A673 (cell line): ENCODE data around the gene TRPC6. TPM values are rescaled to one million over a fixed set of nuclear protein-coding genes. Genes with fewer than 3 reads are reported as not detected.

ENCODE experiments used
- Bru-seq: library from RNA; stranded (reverse); fragments of 400-500 nt; gene quantifications from one replicate; lab custom pipeline; 2021; lab: Mats Ljungman, UMichigan
- BruChase-seq, 2 experiments: library from RNA; stranded (reverse); fragments of 400-500 nt; gene quantifications; one replicate each; lab custom pipeline; 2021; lab: Mats Ljungman, UMichigan
- BruUV-seq: library from RNA; stranded (reverse); fragments of 400-500 nt; replicated peaks from 2 replicates; lab custom pipeline; 2021; lab: Mats Ljungman, UMichigan
- CTCF ChIA-PET: fragments of 300-600 bp; sonication (Branson Sonifier 250); formaldehyde crosslinking; loops from one replicate; lab custom pipeline; 2022; ENCODE audit warnings: antibody characterized with exemption; lab: Charles Lee
- POLR2A ChIA-PET: fragments of 300-600 bp; sonication (Branson Sonifier 250); formaldehyde crosslinking; loops from one replicate; lab custom pipeline; 2022; ENCODE audit warnings: antibody characterized with exemption; ENCODE audit not compliant: low non-redundant PET; lab: Charles Lee
- DNase-seq: peaks from one replicate; pipeline ENCODE4 v3.0.0-alpha.2; 2015; ENCODE audit warnings: low spot score
- H3K27ac ChIP-seq: fragments of 200-600 bp; sonication (generic); 2 replicates; pipeline ENCODE4 v1.5.1; 2016; ENCODE audit warnings: mixed run types, low read depth, mild to moderate bottlenecking, mixed read lengths, antibody characterized with exemption, low read length; ENCODE audit not compliant: poor library complexity, severe bottlenecking
- H3K27me3 ChIP-seq: fragments of 200-600 bp; sonication (generic); replicated peaks from 2 replicates; pipeline ENCODE4 v1.6.1; 2017; ENCODE audit warnings: mixed run types, low read depth, mild to moderate bottlenecking, mixed read lengths, antibody characterized with exemption, low read length; ENCODE audit not compliant: insufficient read depth, poor library complexity
- H3K36me3 ChIP-seq: fragments of 200-600 bp; sonication (generic); 2 replicates; pipeline ENCODE4 v1.6.1; 2016; ENCODE audit warnings: mixed run types, mild to moderate bottlenecking, mixed read lengths, antibody characterized with exemption, low read length; ENCODE audit not compliant: insufficient read depth, poor library complexity, severe bottlenecking
- H3K4me1 ChIP-seq: fragments of 200-600 bp; sonication (generic); 2 replicates; pipeline ENCODE4 v1.6.1; 2017; ENCODE audit warnings: mixed run types, mild to moderate bottlenecking, mixed read lengths, antibody characterized with exemption, low read length; ENCODE audit not compliant: insufficient read depth, poor library complexity, severe bottlenecking
- H3K4me3 ChIP-seq: fragments of 200-600 bp; sonication (generic); 2 replicates; pipeline ENCODE4 v1.5.1; 2016; ENCODE audit warnings: low read depth, mixed run types, mild to moderate bottlenecking, mixed read lengths, low read length; ENCODE audit not compliant: poor library complexity, severe bottlenecking
- H3K9me3 ChIP-seq: fragments of 200-600 bp; sonication (generic); 2 replicates; pipeline ENCODE4 v1.6.1; 2016; ENCODE audit warnings: mixed run types, low read depth, mild to moderate bottlenecking, mixed read lengths, antibody characterized with exemption, low read length; ENCODE audit not compliant: poor library complexity, severe bottlenecking
- EZH2 ChIP-seq: fragments of 200-600 bp; sonication (generic); IDR thresholded peaks from 2 replicates; pipeline ENCODE4 v1.6.1; 2017; ENCODE audit warnings: borderline replicate concordance, low read depth, mild to moderate bottlenecking, mixed read lengths, antibody characterized with exemption, low read length; ENCODE audit not compliant: poor library complexity, severe bottlenecking
- intact Hi-C: fragments of 100-400 bp; cut with micrococcal nuclease; formaldehyde crosslinking; loops from one replicate; pipeline ENCODE4 v1.10.0; 2022; ENCODE audit not compliant: unreplicated experiment
- long read RNA-seq: library from polyadenylated mRNA; stranded (forward); transcript quantifications from one replicate; pipeline ENCODE4 v2.0.0, GENCODE V29; 2022
- total RNA-seq: library from RNA; stranded (reverse); gene quantifications from 2 replicates; pipeline ENCODE4 v1.2.3, GENCODE V29; 2021
- TF ChIP-seq, protein P1 (sequence below): fragments of 300-800, 200-600 bp; sonication (generic); conservative IDR thresholded peaks from 2 replicates; pipeline ENCODE4 v1.5.1; 2017; ENCODE audit warnings: low read depth, mild to moderate bottlenecking, antibody characterized with exemption, low read length, moderate library complexity, mixed read lengths

TRPC6 gene
- total RNA-seq (not detected in 2 replicates), Bru-seq, nascent RNA (percentile 8 among the genes with signal in this experiment), BruChase-seq, experiment 1, labeled RNA remaining after a 2-hour chase (percentile 5 among the genes with signal in this experiment), BruChase-seq, experiment 2, labeled RNA remaining after a 6-hour chase (percentile 7 among the genes with signal in this experiment)
- long read RNA-seq, result 0 reads

DNA sequence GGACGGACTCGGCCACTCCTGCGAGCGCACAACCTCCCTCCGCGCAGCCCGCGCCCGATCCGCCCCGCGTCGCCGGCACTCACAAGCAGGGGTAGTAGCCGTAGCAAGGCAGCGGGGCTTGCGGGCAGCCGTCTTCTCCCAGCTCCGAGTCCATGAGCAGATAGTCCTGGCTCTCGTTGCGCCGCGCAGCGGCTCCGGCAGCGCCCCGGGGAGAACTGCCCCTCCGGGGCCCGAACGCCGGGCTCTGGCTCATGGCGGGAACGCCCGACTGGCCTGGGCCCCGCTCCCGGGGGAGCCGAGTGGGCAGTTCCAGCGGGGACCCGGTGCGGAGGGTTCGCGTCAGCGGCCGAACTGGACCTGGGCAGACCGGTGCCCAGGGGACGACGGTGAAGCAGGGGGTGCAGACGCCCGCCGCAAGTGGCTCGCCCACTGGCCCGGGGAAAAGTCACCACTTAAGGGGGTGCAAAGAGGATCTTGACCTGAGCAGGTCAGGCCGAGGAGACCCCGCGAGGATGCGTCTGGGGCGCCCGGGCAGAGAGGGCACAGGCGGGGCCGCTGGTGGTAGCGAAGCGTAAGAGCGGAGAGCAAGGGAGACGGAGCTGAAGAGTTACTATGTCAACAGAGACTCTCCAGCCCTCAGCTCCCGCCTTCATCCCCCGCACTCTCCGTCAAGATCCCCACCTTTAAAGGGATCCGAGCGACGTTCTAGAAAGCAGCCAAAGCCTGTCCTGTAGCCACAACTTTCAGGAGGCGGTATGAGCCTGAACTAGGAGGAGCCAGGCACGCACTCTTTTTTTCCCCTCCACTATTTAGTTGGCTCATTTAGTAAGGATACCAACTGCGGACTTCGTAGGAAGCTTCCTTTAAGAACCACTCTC, at the start of gene TRPC6:
TRPC6 (minus strand) TSS at position 757 of the 878 bp plus-strand sequence; CDS start at position 253, 504 bp downstream.
- peak within 1 kb of the TSS; percentile 13 for H3K4me3 ChIP-seq
- intact Hi-C loops, result no loop called here
- H3K36me3 ChIP-seq, result no peaks in the 10 kb centered on the region

DNA sequence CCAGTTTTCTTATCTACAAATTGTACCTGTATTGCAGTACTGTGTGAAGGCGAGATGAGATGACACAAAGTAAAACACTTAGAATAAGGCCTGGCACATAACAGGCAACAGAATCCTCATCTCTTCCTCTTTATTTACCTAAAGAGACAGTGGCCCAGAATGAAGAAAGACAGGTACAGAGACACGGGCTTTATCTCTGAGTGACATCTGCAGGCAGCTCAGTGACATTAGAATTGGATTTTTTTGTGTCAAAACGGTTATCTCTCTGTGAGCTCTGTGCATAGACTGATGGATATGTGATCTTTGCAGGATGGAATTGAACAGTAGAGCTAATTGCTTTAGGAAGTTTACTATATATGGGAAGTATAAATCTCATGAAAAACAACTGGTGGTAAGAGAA, 36.2 kb upstream of the TRPC6 start:
- ChIA-PET POLR2A (no interaction called here), CTCF (no interaction called here)
- no peak overlapping the region for H3K27ac ChIP-seq
- H3K9me3 ChIP-seq, result no peaks in the 10 kb centered on the region
- DNase-seq, result no peak
- H3K27me3 ChIP-seq, result peaks cover 13% of the 10 kb centered on the region
- no peak overlapping the region for H3K4me3 ChIP-seq
- TF ChIP-seq, protein P1, sequence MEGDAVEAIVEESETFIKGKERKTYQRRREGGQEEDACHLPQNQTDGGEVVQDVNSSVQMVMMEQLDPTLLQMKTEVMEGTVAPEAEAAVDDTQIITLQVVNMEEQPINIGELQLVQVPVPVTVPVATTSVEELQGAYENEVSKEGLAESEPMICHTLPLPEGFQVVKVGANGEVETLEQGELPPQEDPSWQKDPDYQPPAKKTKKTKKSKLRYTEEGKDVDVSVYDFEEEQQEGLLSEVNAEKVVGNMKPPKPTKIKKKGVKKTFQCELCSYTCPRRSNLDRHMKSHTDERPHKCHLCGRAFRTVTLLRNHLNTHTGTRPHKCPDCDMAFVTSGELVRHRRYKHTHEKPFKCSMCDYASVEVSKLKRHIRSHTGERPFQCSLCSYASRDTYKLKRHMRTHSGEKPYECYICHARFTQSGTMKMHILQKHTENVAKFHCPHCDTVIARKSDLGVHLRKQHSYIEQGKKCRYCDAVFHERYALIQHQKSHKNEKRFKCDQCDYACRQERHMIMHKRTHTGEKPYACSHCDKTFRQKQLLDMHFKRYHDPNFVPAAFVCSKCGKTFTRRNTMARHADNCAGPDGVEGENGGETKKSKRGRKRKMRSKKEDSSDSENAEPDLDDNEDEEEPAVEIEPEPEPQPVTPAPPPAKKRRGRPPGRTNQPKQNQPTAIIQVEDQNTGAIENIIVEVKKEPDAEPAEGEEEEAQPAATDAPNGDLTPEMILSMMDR, result no peak
- no TSS peak for BruUV-seq
- H3K36me3 ChIP-seq, result no peaks in the 10 kb centered on the region
- intact Hi-C loops, result no loop called here
- H3K4me1 ChIP-seq, result no peaks in the 10 kb centered on the region

More for the DNA sequence above, at the start of gene TRPC6:
- TF ChIP-seq EZH2, result no peak
- TF ChIP-seq, protein P1, result no peak
- no peak within 1 kb of the TSS for H3K27ac ChIP-seq
- no peaks in the 10 kb centered on the region for H3K9me3 ChIP-seq
- peak; percentile 5 for DNase-seq
- CTCF ChIA-PET, result no interaction called here
- POLR2A ChIA-PET, result no interaction called here
- no peaks in the 10 kb centered on the region for H3K4me1 ChIP-seq
- peaks cover 78% of the 10 kb centered on the region for H3K27me3 ChIP-seq
- BruUV-seq, result no TSS peak

DNA sequence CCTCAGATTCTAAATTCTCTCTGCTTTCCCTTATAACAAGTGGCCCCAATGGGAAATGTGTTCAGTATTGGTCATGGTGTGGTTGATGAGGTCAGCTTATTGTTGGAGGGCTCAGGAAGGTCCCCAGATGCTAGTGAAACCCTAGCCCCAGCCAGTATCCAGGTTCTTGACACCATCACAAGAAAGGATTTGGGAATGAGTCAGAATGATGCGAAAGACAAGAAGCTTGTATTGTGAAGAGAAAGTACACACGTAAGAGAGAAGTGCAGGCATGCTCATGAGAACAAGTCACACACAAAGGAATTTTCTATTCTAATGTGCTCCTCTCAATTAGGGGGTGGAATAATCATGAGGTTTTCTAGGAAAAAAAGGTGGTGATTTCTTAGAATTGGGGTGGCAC, 34.9 kb upstream of the TRPC6 start:
- H3K27ac ChIP-seq, result no peak overlapping the region
- TF ChIP-seq EZH2, result no peak
- TF ChIP-seq, protein P1, result no peak
- peaks cover 13% of the 10 kb centered on the region for H3K27me3 ChIP-seq
- POLR2A ChIA-PET, result no interaction called here
- DNase-seq, result no peak
- no TSS peak for BruUV-seq
- no peaks in the 10 kb centered on the region for H3K9me3 ChIP-seq
- H3K4me1 ChIP-seq, result no peaks in the 10 kb centered on the region
- CTCF ChIA-PET, result no interaction called here
- no peak overlapping the region for H3K4me3 ChIP-seq
- no peaks in the 10 kb centered on the region for H3K36me3 ChIP-seq
- intact Hi-C loops, result no loop called here
